SJSA1 (cell line): Measurements from ENCODE around the gene NTMT1. TPM values are rescaled to one million over a fixed set of nuclear protein-coding genes. Genes with fewer than 3 reads are reported as not detected.
A peak's percentile ranks its signal among the peaks of the same experiment; 100 is the strongest.

Source experiments
- DNase-seq, 2 experiments: peaks; one replicate each; pipeline ENCODE4 v3.0.0-alpha.2; 2015 to 2020; ENCODE audit warnings: low spot score in 2 of 2, low read depth in 1 of 2
- H3K27ac ChIP-seq: fragments of 250-450 bp; sonication (Bioruptor Pico); 2 replicates; pipeline ENCODE4 v1.5.1; 2020; ENCODE audit warnings: mild to moderate bottlenecking, moderate library complexity
- H3K27me3 ChIP-seq: fragments of 250-450 bp; sonication (Bioruptor Pico); replicated peaks from 2 replicates; pipeline ENCODE4 v1.5.1; 2020; ENCODE audit warnings: mild to moderate bottlenecking, moderate library complexity
- H3K36me3 ChIP-seq: fragments of 250-450 bp; sonication (Bioruptor Pico); 2 replicates; pipeline ENCODE4 v1.5.1; 2020; ENCODE audit warnings: mild to moderate bottlenecking
- H3K4me1 ChIP-seq: fragments of 250-450 bp; sonication (Bioruptor Pico); replicated peaks from 2 replicates; pipeline ENCODE4 v1.6.1; 2021; ENCODE audit warnings: mild to moderate bottlenecking
- H3K4me3 ChIP-seq: fragments of 250-450 bp; sonication (Bioruptor Pico); 2 replicates; pipeline ENCODE4 v1.5.1; 2020; ENCODE audit warnings: mild to moderate bottlenecking
- H3K9me3 ChIP-seq: fragments of 250-450 bp; sonication (Bioruptor Pico); replicated peaks from 2 replicates; pipeline ENCODE4 v1.5.1; 2020; ENCODE audit warnings: mild to moderate bottlenecking
- total RNA-seq: library from RNA; depleted of rRNA; stranded (reverse); fragments of >200 nt; shearing (Covaris generic); gene quantifications from 2 replicates; pipeline ENCODE4 v1.2.3, GENCODE V29; 2014; rRNA removed

Gene NTMT1
- total RNA-seq, 1 experiment from 2014 or later: 35.9 TPM

GRCh38 chr9:129685220-129685932 lies 59.4 kb downstream of the NTMT1 start:
- Histone ChIP-seq H3K4me1 (peaks cover 16% of the 10 kb centered on the region), H3K27ac (no peak overlapping the region), H3K36me3 (no peaks in the 10 kb centered on the region), H3K27me3 (no peaks in the 10 kb centered on the region), H3K9me3 (no peaks in the 10 kb centered on the region), H3K4me3 (no peak overlapping the region)
- peak; percentile 49 to 73 for DNase-seq

Other genes with a start within 250 kb of the NTMT1 start
- gene C9orf50, start 5.1 kb upstream of the NTMT1 start, total RNA-seq: not detected in 2 replicates
- gene ASB6, start 16.0 kb downstream of the NTMT1 start, total RNA-seq: 14.5 and 14.9 TPM in 2 replicates
- gene PRRX2, start 39.5 kb downstream of the NTMT1 start, total RNA-seq: 9.8 and 14.0 TPM in 2 replicates
- gene PTGES, start 126.9 kb downstream of the NTMT1 start, total RNA-seq: 2.4 and 5.4 TPM in 2 replicates
- 24.9 and 38.3 TPM in 2 replicates for gene TOR1B, start 177.0 kb downstream of the NTMT1 start, total RNA-seq
- 29.4 and 42.8 TPM in 2 replicates for gene TOR1A, start 198.0 kb downstream of the NTMT1 start, total RNA-seq
- gene C9orf78, start 209.1 kb downstream of the NTMT1 start, total RNA-seq: 56.2 and 59.3 TPM in 2 replicates
- gene USP20, start 209.3 kb downstream of the NTMT1 start, total RNA-seq: 2.1 and 3.4 TPM in 2 replicates